HEK293 (cell line): Measurements from ENCODE around the gene FADS1.

Experiments used
- CTCF ChIA-PET: fragments of 350-600 bp; formaldehyde crosslinking; extraction: SDS; loops from one replicate; lab custom pipeline; 2021; ENCODE audit warnings: antibody characterized with exemption; lab: Yijun Ruan, JAX
- POLR2A ChIA-PET: fragments of 300-600 bp; formaldehyde crosslinking; extraction: SDS; loops from one replicate; lab custom pipeline; 2020; ENCODE audit warnings: antibody characterized with exemption, inconsistent platforms; lab: Yijun Ruan, JAX
- H3K27ac ChIP-seq: fragments of 200-500 bp; sonication (Bioruptor generic); 2 replicates; pipeline ENCODE4 v1.5.1; 2014; ENCODE audit warnings: low read depth, low read length, control low read depth, inconsistent platforms; ENCODE audit errors: extremely low read depth
- H3K36me3 ChIP-seq, 2 experiments: fragments of 200-500 bp in 1 of 2; sonication (Bioruptor generic) in 1 of 2; 1 replicate in 1 of 2; 2 replicates in 1 of 2; pipeline ENCODE4 v1.5.1; 2014 to 2017; ENCODE audit warnings: inconsistent platforms in 2 of 2, low read length in 2 of 2; ENCODE audit not compliant: control insufficient read depth in 2 of 2, insufficient read depth in 1 of 2
- H3K4me1 ChIP-seq: fragments of 200-500 bp; sonication (Bioruptor generic); 2 replicates; pipeline ENCODE4 v1.5.1; 2014; ENCODE audit warnings: mild to moderate bottlenecking, low read length, inconsistent platforms; ENCODE audit not compliant: control insufficient read depth, insufficient read depth
- H3K4me3 ChIP-seq: 2 replicates; pipeline ENCODE4 v1.5.1; 2011; ENCODE audit warnings: low read depth, mild to moderate bottlenecking, control low read depth, low read length, moderate library complexity
- H3K9me3 ChIP-seq: fragments of 200-500 bp; sonication (Bioruptor generic); 2 replicates; pipeline ENCODE4 v1.5.1; 2014; ENCODE audit warnings: low read depth, low read length, inconsistent platforms; ENCODE audit not compliant: control insufficient read depth, insufficient read depth
- ATF2 ChIP-seq: fragments of 450-650 bp; formaldehyde crosslinking; IDR thresholded peaks from 2 replicates; pipeline ENCODE4 v1.5.1; 2016; ENCODE audit warnings: missing biosample characterization, missing genetic modification characterization, low read depth
- GLI2 ChIP-seq: fragments of 450-650 bp; formaldehyde crosslinking; IDR thresholded peaks from 2 replicates; pipeline ENCODE4; 2017; ENCODE audit warnings: missing biosample characterization, missing genetic modification characterization, low read depth, borderline replicate concordance
- GLI4 ChIP-seq: fragments of 450-650 bp; formaldehyde crosslinking; IDR thresholded peaks from 2 replicates; pipeline ENCODE4 v1.5.1; 2016; ENCODE audit warnings: missing biosample characterization, missing genetic modification characterization
- IKZF3 ChIP-seq: fragments of 450-650 bp; IDR thresholded peaks from 2 replicates; pipeline ENCODE4 v1.5.0; 2018; ENCODE audit warnings: missing biosample characterization, mild to moderate bottlenecking, missing genetic modification characterization, moderate library complexity
- KLF8 ChIP-seq: fragments of 450-650 bp; formaldehyde crosslinking; IDR thresholded peaks from 2 replicates; pipeline ENCODE4 v1.5.1; 2016; ENCODE audit warnings: missing biosample characterization, missing genetic modification characterization
- SP2 ChIP-seq: fragments of 450-650 bp; formaldehyde crosslinking; IDR thresholded peaks from 2 replicates; pipeline ENCODE4 v1.5.1; 2016; ENCODE audit warnings: missing biosample characterization, missing genetic modification characterization
- TRIM28 ChIP-seq: IDR thresholded peaks from 2 replicates; pipeline ENCODE4 v1.6.1; 2011; ENCODE audit warnings: low read length, control low read depth, borderline replicate concordance
- TSHZ1 ChIP-seq: fragments of 450-650 bp; formaldehyde crosslinking; IDR thresholded peaks from 2 replicates; pipeline ENCODE4 v1.5.1; 2016; ENCODE audit warnings: missing biosample characterization, missing genetic modification characterization, borderline replicate concordance
- ZBTB21 ChIP-seq: fragments of 450-650 bp; formaldehyde crosslinking; IDR thresholded peaks from 2 replicates; pipeline ENCODE4 v1.5.1; 2017; ENCODE audit warnings: missing biosample characterization, missing genetic modification characterization
- ZFP41 ChIP-seq: fragments of 450-650 bp; formaldehyde crosslinking; IDR thresholded peaks from 2 replicates; pipeline ENCODE4 v1.5.1; 2016; ENCODE audit warnings: missing biosample characterization, missing genetic modification characterization, borderline replicate concordance
- ZNF112 ChIP-seq: fragments of 450-650 bp; formaldehyde crosslinking; IDR thresholded peaks from 2 replicates; pipeline ENCODE4 v1.5.0; 2017; ENCODE audit warnings: missing biosample characterization, missing genetic modification characterization
- ZNF214 ChIP-seq: fragments of 450-650 bp; formaldehyde crosslinking; IDR thresholded peaks from 2 replicates; pipeline ENCODE4 v1.5.1; 2017; ENCODE audit warnings: missing biosample characterization, mild to moderate bottlenecking, missing genetic modification characterization, borderline replicate concordance
- ZNF366 ChIP-seq: fragments of 450-650 bp; formaldehyde crosslinking; conservative IDR thresholded peaks from 2 replicates; pipeline ENCODE4 v1.5.1; 2016; ENCODE audit warnings: missing biosample characterization, missing genetic modification characterization
- ZNF513 ChIP-seq: fragments of 450-650 bp; IDR thresholded peaks from 2 replicates; pipeline ENCODE4 v1.5.1; 2018; ENCODE audit warnings: missing biosample characterization, missing genetic modification characterization
- ZNF555 ChIP-seq: fragments of 450-650 bp; formaldehyde crosslinking; conservative IDR thresholded peaks from 2 replicates; pipeline ENCODE4 v1.5.1; 2017; ENCODE audit warnings: missing biosample characterization, mild to moderate bottlenecking, missing genetic modification characterization, inconsistent platforms
- ZNF792 ChIP-seq: fragments of 450-650 bp; formaldehyde crosslinking; IDR thresholded peaks from 2 replicates; pipeline ENCODE4 v1.5.1; 2016; ENCODE audit warnings: missing biosample characterization, missing genetic modification characterization
- ZSCAN4 ChIP-seq: fragments of 450-650 bp; formaldehyde crosslinking; IDR thresholded peaks from 2 replicates; pipeline ENCODE4 v1.5.1; 2017; ENCODE audit warnings: missing biosample characterization, missing genetic modification characterization
- TF ChIP-seq, protein P1 (sequence below): fragments of 450-650 bp; formaldehyde crosslinking; conservative IDR thresholded peaks from 2 replicates; pipeline ENCODE4 v1.5.1; 2016; ENCODE audit warnings: low read depth, missing biosample characterization, missing genetic modification characterization
- TF ChIP-seq, protein P2 (sequence below): fragments of 450-650 bp; formaldehyde crosslinking; IDR thresholded peaks from 2 replicates; pipeline ENCODE4 v1.5.1; 2016; ENCODE audit warnings: missing biosample characterization, missing genetic modification characterization
- TF ChIP-seq, protein P3 (sequence below): fragments of 450-650 bp; formaldehyde crosslinking; IDR thresholded peaks from 2 replicates; pipeline ENCODE4 v1.5.1; 2016; ENCODE audit warnings: missing biosample characterization, missing genetic modification characterization

The FADS1 gene

GRCh38 chr11:61854966-61855714, 38.3 kb upstream of the FADS1 start (continued):
- TF ChIP-seq IKZF3 (tag by site-specific recombination): no peak
- no peak for TF ChIP-seq ZBTB21 (tag by site-specific recombination)
- TF ChIP-seq, protein P1, sequence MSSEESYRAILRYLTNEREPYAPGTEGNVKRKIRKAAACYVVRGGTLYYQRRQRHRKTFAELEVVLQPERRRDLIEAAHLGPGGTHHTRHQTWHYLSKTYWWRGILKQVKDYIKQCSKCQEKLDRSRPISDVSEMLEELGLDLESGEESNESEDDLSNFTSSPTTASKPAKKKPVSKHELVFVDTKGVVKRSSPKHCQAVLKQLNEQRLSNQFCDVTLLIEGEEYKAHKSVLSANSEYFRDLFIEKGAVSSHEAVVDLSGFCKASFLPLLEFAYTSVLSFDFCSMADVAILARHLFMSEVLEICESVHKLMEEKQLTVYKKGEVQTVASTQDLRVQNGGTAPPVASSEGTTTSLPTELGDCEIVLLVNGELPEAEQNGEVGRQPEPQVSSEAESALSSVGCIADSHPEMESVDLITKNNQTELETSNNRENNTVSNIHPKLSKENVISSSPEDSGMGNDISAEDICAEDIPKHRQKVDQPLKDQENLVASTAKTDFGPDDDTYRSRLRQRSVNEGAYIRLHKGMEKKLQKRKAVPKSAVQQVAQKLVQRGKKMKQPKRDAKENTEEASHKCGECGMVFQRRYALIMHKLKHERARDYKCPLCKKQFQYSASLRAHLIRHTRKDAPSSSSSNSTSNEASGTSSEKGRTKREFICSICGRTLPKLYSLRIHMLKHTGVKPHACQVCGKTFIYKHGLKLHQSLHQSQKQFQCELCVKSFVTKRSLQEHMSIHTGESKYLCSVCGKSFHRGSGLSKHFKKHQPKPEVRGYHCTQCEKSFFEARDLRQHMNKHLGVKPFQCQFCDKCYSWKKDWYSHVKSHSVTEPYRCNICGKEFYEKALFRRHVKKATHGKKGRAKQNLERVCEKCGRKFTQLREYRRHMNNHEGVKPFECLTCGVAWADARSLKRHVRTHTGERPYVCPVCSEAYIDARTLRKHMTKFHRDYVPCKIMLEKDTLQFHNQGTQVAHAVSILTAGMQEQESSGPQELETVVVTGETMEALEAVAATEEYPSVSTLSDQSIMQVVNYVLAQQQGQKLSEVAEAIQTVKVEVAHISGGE (tag by site-specific recombination): no peak
- no peak for TF ChIP-seq ZNF112 (tag by site-specific recombination)
- no peak for TF ChIP-seq TSHZ1
- no peak for TF ChIP-seq ATF2

DNA sequence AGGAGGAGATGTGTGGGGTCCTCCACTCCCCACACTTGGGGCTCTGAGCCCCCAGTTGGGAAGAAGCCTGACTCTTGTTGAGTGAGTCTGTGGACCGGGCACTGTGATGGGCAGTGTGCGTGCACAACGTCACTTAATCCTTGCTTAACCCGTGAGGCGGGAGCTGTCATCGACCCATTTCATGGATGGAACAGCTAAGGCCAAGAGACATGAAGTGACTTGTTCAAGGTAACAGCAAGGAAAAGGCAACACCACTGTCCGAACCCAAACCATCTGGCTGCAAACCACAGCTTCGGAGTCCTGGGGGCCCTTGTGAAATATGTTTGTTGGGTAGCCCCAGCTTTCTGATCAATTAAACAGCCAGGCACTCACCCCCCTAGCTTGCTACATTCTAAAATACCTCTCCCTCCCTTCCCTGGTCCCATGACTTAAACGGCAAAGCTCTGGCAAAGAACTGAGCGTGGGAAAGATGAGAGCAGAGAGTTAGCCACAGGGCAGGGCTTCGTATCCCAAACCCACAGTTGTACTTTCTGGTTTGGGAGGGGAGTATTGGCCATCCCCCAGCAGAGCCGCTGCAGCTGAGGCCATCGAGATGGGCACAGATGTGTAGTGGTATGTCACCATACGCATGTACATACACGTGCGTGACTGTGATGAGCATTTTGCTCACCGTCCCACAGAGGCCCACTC, 37.5 kb upstream of the FADS1 start:
- POLR2A ChIA-PET: no interaction called here
- CTCF ChIA-PET: interaction anchor here (0.5 to 1.1 kb wide), 2 partner anchors 19 to 228 kb away, joined by 3 read pairs; no protein-coding TSS in a partner anchor
- Histone ChIP-seq H3K4me3 (no peak overlapping the region), H3K27ac (no peak overlapping the region), H3K36me3 (peaks cover 0 to 12% of the 10 kb centered on the region in 2 experiments; a peak in 2 of 3 replicates), H3K4me1 (no peaks in the 10 kb centered on the region), H3K9me3 (no peaks in the 10 kb centered on the region)
- TF ChIP-seq GLI2 (no peak), ZNF792 (tag by site-specific recombination) (no peak), KLF8 (no peak), ZFP41 (tag by site-specific recombination) (no peak), GLI4 (no peak), ZNF214 (tag by site-specific recombination) (no peak), TRIM28 (no peak), SP2 (tag by site-specific recombination) (no peak), ZNF555 (tag by site-specific recombination) (no peak), ZSCAN4 (tag by site-specific recombination) (no peak), ZNF513 (tag by site-specific recombination) (no peak), ZNF366 (tag by site-specific recombination) (no peak)
- TF ChIP-seq, protein P2, sequence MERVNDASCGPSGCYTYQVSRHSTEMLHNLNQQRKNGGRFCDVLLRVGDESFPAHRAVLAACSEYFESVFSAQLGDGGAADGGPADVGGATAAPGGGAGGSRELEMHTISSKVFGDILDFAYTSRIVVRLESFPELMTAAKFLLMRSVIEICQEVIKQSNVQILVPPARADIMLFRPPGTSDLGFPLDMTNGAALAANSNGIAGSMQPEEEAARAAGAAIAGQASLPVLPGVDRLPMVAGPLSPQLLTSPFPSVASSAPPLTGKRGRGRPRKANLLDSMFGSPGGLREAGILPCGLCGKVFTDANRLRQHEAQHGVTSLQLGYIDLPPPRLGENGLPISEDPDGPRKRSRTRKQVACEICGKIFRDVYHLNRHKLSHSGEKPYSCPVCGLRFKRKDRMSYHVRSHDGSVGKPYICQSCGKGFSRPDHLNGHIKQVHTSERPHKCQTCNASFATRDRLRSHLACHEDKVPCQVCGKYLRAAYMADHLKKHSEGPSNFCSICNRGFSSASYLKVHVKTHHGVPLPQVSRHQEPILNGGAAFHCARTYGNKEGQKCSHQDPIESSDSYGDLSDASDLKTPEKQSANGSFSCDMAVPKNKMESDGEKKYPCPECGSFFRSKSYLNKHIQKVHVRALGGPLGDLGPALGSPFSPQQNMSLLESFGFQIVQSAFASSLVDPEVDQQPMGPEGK (tag by site-specific recombination): no peak
- TF ChIP-seq, protein P3, sequence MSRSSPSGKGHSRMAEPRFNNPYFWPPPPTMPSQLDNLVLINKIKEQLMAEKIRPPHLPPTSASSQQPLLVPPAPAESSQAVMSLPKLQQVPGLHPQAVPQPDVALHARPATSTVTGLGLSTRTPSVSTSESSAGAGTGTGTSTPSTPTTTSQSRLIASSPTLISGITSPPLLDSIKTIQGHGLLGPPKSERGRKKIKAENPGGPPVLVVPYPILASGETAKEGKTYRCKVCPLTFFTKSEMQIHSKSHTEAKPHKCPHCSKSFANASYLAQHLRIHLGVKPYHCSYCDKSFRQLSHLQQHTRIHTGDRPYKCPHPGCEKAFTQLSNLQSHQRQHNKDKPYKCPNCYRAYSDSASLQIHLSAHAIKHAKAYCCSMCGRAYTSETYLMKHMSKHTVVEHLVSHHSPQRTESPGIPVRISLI (tag by site-specific recombination): no peak
